SK-N-SH treated with all-trans-retinoic acid at 6 μM for 48 hours (cell line): ENCODE results near the gene DYTN.

ENCODE experiments used
- BACH2 ChIP-seq: fragments of 250-450 bp; sonication (Bioruptor Pico); IDR thresholded peaks from 2 replicates; pipeline ENCODE4 v1.9.0; 2021; ENCODE audit warnings: mild to moderate bottlenecking, borderline replicate concordance
- ISL1 ChIP-seq: fragments of 250-450 bp; sonication (Bioruptor Pico); IDR thresholded peaks from 2 replicates; pipeline ENCODE4 v2.1.2; 2022; ENCODE audit warnings: mild to moderate bottlenecking, moderate library complexity
- PPARA ChIP-seq: fragments of 250-450 bp; sonication (Bioruptor Pico); IDR thresholded peaks from 2 replicates; pipeline ENCODE4 v1.5.0; 2020; ENCODE audit warnings: mild to moderate bottlenecking, borderline replicate concordance
- RARB ChIP-seq: fragments of 250-450 bp; sonication (Bioruptor Pico); IDR thresholded peaks from 2 replicates; pipeline ENCODE4 v1.8.0; 2021; ENCODE audit warnings: mild to moderate bottlenecking, moderate library complexity
- TCF4 ChIP-seq: fragments of 250-450 bp; sonication (Bioruptor Pico); IDR thresholded peaks from 2 replicates; pipeline ENCODE4 v1.8.0; 2021; ENCODE audit warnings: mild to moderate bottlenecking, moderate library complexity, borderline replicate concordance
- ZFP3 ChIP-seq: fragments of 250-450 bp; sonication (Bioruptor Pico); IDR thresholded peaks from 2 replicates; pipeline ENCODE4 v1.5.0; 2020; ENCODE audit warnings: mild to moderate bottlenecking, moderate library complexity
- ZFP30 ChIP-seq: fragments of 450-650 bp; formaldehyde crosslinking; IDR thresholded peaks from 2 replicates; pipeline ENCODE4 v1.5.0; 2022; ENCODE audit warnings: mild to moderate bottlenecking, moderate library complexity
- ZNF70 ChIP-seq: fragments of 450-650 bp; formaldehyde crosslinking; IDR thresholded peaks from 2 replicates; pipeline ENCODE4 v1.5.0; 2020; ENCODE audit warnings: mild to moderate bottlenecking, moderate library complexity
- ZNF8 ChIP-seq: fragments of 450-650 bp; formaldehyde crosslinking; IDR thresholded peaks from 2 replicates; pipeline ENCODE4 v1.5.0; 2020; ENCODE audit warnings: mild to moderate bottlenecking, moderate library complexity
- TF ChIP-seq, protein P1 (sequence below): fragments of 250-450 bp; sonication (Bioruptor Pico); IDR thresholded peaks from 2 replicates; pipeline ENCODE4 v1.5.1; 2020; ENCODE audit warnings: low read depth, mild to moderate bottlenecking, moderate library complexity
- TF ChIP-seq, protein P2 (sequence below): fragments of 250-450 bp; sonication (Bioruptor Pico); IDR thresholded peaks from 2 replicates; pipeline ENCODE4 v1.8.0; 2021; ENCODE audit warnings: low read depth, mild to moderate bottlenecking, moderate library complexity, borderline replicate concordance
- TF ChIP-seq, protein P3 (sequence below): fragments of 250-450 bp; sonication (Bioruptor Pico); IDR thresholded peaks from 2 replicates; pipeline ENCODE4 v1.8.0; 2020; ENCODE audit warnings: mild to moderate bottlenecking, moderate library complexity, borderline replicate concordance
- TF ChIP-seq, protein P4 (sequence below): fragments of 250-450 bp; sonication (Bioruptor Pico); IDR thresholded peaks from 2 replicates; pipeline ENCODE4 v1.5.0; 2020; ENCODE audit warnings: mild to moderate bottlenecking, moderate library complexity

DNA sequence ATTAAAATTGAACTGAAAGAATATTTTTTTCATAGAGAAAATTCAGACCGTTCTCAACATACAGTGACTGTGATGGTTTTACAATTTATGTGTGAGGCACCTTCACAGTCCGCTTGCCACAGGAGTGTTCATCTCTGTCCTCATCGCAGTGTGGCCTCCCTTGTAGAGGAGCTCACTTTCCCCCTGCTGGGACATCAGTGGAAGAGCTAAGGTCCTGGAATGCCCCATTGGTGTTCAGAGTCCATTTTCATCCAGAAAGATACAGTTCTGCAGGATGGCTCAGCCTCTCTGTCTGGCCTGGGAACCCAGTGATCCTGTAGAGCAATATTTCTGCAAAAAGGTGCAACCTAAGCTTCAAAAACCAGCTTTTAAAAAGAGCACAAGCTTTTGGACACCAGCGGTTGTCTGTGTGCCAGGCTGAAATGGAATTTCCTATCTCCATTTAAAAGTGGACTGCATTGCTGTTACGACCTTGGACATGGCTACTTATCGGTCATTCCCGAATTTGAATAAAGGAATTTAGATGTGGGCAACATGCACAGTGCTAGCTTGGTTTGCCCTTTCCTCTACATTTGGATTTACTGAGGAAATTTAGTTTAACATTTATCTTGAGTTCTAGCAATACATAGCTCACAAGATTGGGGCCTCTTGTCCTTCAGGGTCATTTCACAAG is 102.6 kb downstream of the DYTN start:
- TF ChIP-seq ISL1 (CRISPR knock-in tag) (no peak), TCF4 (CRISPR knock-in tag) (no peak), ZNF70 (CRISPR knock-in tag) (no peak), PPARA (CRISPR knock-in tag) (no peak), ZFP30 (CRISPR knock-in tag) (no peak), ZNF8 (CRISPR knock-in tag) (no peak), BACH2 (CRISPR knock-in tag) (no peak), ZFP3 (CRISPR knock-in tag) (no peak), RARB (no peak)
- TF ChIP-seq, protein P1, sequence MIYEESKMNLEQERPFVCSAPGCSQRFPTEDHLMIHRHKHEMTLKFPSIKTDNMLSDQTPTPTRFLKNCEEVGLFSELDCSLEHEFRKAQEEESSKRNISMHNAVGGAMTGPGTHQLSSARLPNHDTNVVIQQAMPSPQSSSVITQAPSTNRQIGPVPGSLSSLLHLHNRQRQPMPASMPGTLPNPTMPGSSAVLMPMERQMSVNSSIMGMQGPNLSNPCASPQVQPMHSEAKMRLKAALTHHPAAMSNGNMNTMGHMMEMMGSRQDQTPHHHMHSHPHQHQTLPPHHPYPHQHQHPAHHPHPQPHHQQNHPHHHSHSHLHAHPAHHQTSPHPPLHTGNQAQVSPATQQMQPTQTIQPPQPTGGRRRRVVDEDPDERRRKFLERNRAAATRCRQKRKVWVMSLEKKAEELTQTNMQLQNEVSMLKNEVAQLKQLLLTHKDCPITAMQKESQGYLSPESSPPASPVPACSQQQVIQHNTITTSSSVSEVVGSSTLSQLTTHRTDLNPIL (CRISPR knock-in tag), result no peak
- TF ChIP-seq, protein P2, sequence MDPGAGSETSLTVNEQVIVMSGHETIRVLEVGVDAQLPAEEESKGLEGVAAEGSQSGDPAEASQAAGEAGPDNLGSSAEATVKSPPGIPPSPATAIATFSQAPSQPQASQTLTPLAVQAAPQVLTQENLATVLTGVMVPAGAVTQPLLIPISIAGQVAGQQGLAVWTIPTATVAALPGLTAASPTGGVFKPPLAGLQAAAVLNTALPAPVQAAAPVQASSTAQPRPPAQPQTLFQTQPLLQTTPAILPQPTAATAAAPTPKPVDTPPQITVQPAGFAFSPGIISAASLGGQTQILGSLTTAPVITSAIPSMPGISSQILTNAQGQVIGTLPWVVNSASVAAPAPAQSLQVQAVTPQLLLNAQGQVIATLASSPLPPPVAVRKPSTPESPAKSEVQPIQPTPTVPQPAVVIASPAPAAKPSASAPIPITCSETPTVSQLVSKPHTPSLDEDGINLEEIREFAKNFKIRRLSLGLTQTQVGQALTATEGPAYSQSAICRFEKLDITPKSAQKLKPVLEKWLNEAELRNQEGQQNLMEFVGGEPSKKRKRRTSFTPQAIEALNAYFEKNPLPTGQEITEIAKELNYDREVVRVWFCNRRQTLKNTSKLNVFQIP (CRISPR knock-in tag), result no peak
- TF ChIP-seq, protein P3, sequence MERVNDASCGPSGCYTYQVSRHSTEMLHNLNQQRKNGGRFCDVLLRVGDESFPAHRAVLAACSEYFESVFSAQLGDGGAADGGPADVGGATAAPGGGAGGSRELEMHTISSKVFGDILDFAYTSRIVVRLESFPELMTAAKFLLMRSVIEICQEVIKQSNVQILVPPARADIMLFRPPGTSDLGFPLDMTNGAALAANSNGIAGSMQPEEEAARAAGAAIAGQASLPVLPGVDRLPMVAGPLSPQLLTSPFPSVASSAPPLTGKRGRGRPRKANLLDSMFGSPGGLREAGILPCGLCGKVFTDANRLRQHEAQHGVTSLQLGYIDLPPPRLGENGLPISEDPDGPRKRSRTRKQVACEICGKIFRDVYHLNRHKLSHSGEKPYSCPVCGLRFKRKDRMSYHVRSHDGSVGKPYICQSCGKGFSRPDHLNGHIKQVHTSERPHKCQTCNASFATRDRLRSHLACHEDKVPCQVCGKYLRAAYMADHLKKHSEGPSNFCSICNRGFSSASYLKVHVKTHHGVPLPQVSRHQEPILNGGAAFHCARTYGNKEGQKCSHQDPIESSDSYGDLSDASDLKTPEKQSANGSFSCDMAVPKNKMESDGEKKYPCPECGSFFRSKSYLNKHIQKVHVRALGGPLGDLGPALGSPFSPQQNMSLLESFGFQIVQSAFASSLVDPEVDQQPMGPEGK (CRISPR knock-in tag), result no peak
- TF ChIP-seq, protein P4, sequence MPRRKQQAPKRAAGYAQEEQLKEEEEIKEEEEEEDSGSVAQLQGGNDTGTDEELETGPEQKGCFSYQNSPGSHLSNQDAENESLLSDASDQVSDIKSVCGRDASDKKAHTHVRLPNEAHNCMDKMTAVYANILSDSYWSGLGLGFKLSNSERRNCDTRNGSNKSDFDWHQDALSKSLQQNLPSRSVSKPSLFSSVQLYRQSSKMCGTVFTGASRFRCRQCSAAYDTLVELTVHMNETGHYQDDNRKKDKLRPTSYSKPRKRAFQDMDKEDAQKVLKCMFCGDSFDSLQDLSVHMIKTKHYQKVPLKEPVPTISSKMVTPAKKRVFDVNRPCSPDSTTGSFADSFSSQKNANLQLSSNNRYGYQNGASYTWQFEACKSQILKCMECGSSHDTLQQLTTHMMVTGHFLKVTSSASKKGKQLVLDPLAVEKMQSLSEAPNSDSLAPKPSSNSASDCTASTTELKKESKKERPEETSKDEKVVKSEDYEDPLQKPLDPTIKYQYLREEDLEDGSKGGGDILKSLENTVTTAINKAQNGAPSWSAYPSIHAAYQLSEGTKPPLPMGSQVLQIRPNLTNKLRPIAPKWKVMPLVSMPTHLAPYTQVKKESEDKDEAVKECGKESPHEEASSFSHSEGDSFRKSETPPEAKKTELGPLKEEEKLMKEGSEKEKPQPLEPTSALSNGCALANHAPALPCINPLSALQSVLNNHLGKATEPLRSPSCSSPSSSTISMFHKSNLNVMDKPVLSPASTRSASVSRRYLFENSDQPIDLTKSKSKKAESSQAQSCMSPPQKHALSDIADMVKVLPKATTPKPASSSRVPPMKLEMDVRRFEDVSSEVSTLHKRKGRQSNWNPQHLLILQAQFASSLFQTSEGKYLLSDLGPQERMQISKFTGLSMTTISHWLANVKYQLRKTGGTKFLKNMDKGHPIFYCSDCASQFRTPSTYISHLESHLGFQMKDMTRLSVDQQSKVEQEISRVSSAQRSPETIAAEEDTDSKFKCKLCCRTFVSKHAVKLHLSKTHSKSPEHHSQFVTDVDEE (CRISPR knock-in tag), result no peak
